Subcutaneous preadipocyte (primary cell): ENCODE results near the gene HDLBP. TPM values are rescaled to one million over a fixed set of nuclear protein-coding genes. Genes with fewer than 3 reads are reported as not detected.

Experiments
- total RNA-seq: library from RNA; depleted of rRNA; stranded (reverse); fragments of >200 nt; gene quantifications from 2 replicates; pipeline ENCODE4 v1.2.3, GENCODE V29; 2012

The HDLBP gene, protein sequence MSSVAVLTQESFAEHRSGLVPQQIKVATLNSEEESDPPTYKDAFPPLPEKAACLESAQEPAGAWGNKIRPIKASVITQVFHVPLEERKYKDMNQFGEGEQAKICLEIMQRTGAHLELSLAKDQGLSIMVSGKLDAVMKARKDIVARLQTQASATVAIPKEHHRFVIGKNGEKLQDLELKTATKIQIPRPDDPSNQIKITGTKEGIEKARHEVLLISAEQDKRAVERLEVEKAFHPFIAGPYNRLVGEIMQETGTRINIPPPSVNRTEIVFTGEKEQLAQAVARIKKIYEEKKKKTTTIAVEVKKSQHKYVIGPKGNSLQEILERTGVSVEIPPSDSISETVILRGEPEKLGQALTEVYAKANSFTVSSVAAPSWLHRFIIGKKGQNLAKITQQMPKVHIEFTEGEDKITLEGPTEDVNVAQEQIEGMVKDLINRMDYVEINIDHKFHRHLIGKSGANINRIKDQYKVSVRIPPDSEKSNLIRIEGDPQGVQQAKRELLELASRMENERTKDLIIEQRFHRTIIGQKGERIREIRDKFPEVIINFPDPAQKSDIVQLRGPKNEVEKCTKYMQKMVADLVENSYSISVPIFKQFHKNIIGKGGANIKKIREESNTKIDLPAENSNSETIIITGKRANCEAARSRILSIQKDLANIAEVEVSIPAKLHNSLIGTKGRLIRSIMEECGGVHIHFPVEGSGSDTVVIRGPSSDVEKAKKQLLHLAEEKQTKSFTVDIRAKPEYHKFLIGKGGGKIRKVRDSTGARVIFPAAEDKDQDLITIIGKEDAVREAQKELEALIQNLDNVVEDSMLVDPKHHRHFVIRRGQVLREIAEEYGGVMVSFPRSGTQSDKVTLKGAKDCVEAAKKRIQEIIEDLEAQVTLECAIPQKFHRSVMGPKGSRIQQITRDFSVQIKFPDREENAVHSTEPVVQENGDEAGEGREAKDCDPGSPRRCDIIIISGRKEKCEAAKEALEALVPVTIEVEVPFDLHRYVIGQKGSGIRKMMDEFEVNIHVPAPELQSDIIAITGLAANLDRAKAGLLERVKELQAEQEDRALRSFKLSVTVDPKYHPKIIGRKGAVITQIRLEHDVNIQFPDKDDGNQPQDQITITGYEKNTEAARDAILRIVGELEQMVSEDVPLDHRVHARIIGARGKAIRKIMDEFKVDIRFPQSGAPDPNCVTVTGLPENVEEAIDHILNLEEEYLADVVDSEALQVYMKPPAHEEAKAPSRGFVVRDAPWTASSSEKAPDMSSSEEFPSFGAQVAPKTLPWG (N-terminal part only)
- total RNA-seq, result 949 and 1,185 TPM in 2 replicates

DNA sequence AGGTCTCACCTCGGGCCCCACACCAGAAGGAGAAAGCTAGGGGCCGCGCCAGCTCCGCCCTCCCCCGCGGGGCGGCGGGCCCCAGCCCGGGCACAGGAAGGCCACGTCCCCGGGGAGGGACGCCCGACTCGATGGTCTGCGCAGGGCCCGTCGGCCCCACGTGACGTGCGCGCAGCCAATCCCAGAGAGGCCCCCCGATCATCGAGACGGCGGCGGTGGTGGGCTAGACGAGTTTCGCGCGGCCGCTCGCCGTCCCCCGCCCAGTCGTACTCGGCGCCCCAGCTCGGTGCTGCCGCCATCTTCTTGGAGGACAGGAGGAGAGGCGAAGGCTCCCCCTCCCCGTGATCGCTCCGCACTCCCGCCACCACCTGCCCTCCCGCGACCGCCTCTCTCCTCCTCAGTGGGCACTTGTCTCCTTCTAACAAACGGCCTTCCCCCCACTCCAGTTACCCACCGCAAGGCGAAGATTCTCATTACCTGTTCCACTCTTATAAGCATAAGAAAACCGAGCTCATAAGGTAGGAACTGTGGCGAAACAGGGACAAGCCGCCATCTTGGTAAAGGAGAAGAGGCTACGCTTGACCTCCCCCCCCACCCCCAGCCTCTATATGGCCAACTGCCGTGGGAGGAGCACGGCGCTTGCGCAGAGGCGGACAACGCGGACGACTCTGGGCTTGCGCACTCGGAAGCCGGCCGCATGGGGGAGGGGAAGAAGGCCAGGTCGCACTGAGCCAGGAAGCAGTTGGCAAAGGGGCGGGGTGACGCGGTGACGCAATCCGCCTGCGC is at the start of gene HDLBP:
Gene HDLBP (minus strand): TSS at position 580 of the 786 bp plus-strand sequence. CDS start 48,803 bp downstream, outside the sequence.

DNA sequence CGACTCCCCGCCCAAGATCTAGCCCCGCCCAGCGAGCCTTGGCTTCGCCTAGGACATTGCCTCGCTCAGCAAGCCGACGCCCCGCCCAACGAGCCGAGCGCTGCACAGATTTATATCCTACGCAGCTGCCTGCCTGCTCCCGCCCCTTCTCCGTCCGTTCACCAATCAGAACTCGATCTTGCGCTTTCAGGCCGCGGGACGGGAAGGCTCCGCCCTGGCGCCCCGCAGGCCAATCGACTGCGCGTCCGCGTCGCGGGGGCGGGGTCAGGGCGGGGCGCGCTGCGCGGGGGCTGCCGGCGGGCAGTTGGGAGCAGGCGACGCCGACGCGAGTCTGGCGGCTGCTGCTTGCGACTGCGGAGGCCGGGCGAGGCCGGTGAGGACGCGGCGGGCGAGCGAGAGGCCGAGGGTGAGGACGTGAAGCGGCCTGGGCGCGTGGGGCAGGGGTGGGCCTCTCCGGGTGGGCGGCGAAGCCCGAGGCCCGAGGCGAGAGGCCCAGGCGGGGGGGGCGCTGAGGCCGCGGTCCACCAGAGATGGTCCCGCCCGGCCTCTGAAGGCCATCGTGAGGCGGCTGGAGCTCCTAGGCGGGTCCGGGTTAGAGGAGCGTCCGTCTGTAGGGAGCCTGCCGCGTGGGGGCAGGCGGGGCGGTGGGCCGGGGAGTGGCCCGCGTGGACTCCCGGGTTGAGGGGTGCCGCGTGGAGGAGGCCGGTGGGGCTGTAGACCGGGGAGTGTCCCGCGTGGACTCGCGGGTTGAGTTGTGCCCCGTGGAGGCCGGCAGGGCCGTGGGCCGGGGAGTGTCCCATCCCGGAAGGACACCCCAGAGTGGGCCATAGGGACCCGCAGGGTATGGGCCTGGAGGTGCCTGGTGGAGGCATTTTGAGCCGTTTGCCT is 40.8 kb upstream of the HDLBP start, which contains the start of gene FARP2:
Gene FARP2 (plus strand): TSS at position 303 of the 888 bp plus-strand sequence. CDS start 16,823 bp downstream, outside the sequence.

GRCh38 chr2:241315879-241316631 is 583 bp upstream of the HDLBP start, which contains the start of gene SEPTIN2:
Gene SEPTIN2 (plus strand): TSS chr2:241315925. CDS start chr2:241324233, 8,308 bp downstream.

GRCh38 chr2:241188361-241189092 is 126.9 kb downstream of the HDLBP start, which contains the start of gene ANO7:
Gene ANO7 (plus strand): TSS chr2:241188677. CDS start chr2:241190064, 1,387 bp downstream.

Other genes with a start within 250 kb of the HDLBP start
- 12.1 and 18.0 TPM in 2 replicates for gene MTERF4, start 213.4 kb downstream of the HDLBP start, total RNA-seq
- 2.9 and 8.6 TPM in 2 replicates for gene PASK, start 166.2 kb downstream of the HDLBP start, total RNA-seq
- 46.3 and 70.8 TPM in 2 replicates for gene PPP1R7, start 165.2 kb downstream of the HDLBP start, total RNA-seq
- gene ANO7, start 127.0 kb downstream of the HDLBP start, total RNA-seq, result 0.73 and 0.78 TPM in 2 replicates
- 338 and 373 TPM in 2 replicates for gene SEPTIN2, start 253 bp upstream of the HDLBP start, total RNA-seq
- gene FARP2, start 40.6 kb upstream of the HDLBP start, total RNA-seq, result 39.7 and 55.9 TPM in 2 replicates
- gene STK25, start 192.9 kb upstream of the HDLBP start, total RNA-seq, result 214 and 230 TPM in 2 replicates
- gene BOK, start 243.1 kb upstream of the HDLBP start, total RNA-seq, result 11.4 and 13.7 TPM in 2 replicates